GM21390 (cell line): ENCODE measurements around the gene TMC2.

ENCODE experiments used
- ATAC-seq: cut with Tn5 transposase; IDR thresholded peaks from one replicate; pipeline ENCODE4 v1.9.1; 2021; ENCODE audit not compliant: unreplicated experiment

TMC2 gene

GRCh38 chr20:2564406-2564805 is 28.0 kb downstream of the TMC2 start:
- ATAC-seq: no peak

GRCh38 chr20:2575682-2576081 is 39.3 kb downstream of the TMC2 start:
- ATAC-seq: no peak

GRCh38 chr20:2576317-2576727 is 39.9 kb downstream of the TMC2 start:
- no peak for ATAC-seq

- ATAC-seq: no peak
Observed at GRCh38 chr20:2578475-2579192, 42.3 kb downstream of the TMC2 start.

- ATAC-seq: no peak
Observed at GRCh38 chr20:2585811-2586210, 49.4 kb downstream of the TMC2 start.

- ATAC-seq: no peak
Observed at GRCh38 chr20:2593756-2594155, 57.4 kb downstream of the TMC2 start.

GRCh38 chr20:2595076-2595475 is 58.7 kb downstream of the TMC2 start:
- no peak for ATAC-seq

- no peak for ATAC-seq
Observed at GRCh38 chr20:2596673-2597279, 60.4 kb downstream of the TMC2 start.

- ATAC-seq: no peak
Observed at GRCh38 chr20:2599288-2600006, 63.1 kb downstream of the TMC2 start.

GRCh38 chr20:2602046-2602735 is 65.8 kb downstream of the TMC2 start:
- no peak for ATAC-seq

GRCh38 chr20:2602746-2603145 is 66.4 kb downstream of the TMC2 start:
- ATAC-seq: no peak

GRCh38 chr20:2603816-2604505 is 67.6 kb downstream of the TMC2 start:
- ATAC-seq: no peak

- ATAC-seq: no peak
Observed at GRCh38 chr20:2604506-2604835, 68.1 kb downstream of the TMC2 start.

GRCh38 chr20:2606507-2607006 is 70.2 kb downstream of the TMC2 start:
- no peak for ATAC-seq

- no peak for ATAC-seq
Observed at GRCh38 chr20:2610326-2610725, 74.0 kb downstream of the TMC2 start.

GRCh38 chr20:2610941-2611720 is 74.8 kb downstream of the TMC2 start:
- no peak for ATAC-seq

- no peak for ATAC-seq
Observed at GRCh38 chr20:2612073-2612472, 75.7 kb downstream of the TMC2 start.

- ATAC-seq: no peak
Observed at GRCh38 chr20:2616634-2617033, 80.3 kb downstream of the TMC2 start.

GRCh38 chr20:2617099-2617714 is 80.8 kb downstream of the TMC2 start:
- ATAC-seq: no peak

GRCh38 chr20:2618815-2619214 is 82.4 kb downstream of the TMC2 start:
- no peak for ATAC-seq
